Measurements from ENCODE around the gene SUPT6H. TPM values are rescaled to one million over a fixed set of nuclear protein-coding genes. Genes with fewer than 3 reads are reported as not detected.

SUPT6H gene
- polyA plus RNA-seq, 1 of the 3 experiments (the other 2 are of a cell fraction): 26.9 TPM

- Histone ChIP-seq H2AFZ (ENCODE audit: low read depth) (no peak overlapping the region), H4K20me1 (ENCODE audit: insufficient read depth) (no peaks in the 10 kb centered on the region), H3K4me1 (ENCODE audit: control insufficient read depth in 1 of 2, insufficient read depth in 2 of 2, low read depth in 1 of 2, low read length in 1 of 2) (peaks cover 0 to 2% of the 10 kb centered on the region in 2 experiments; a peak in 2 of 4 replicates), H3K36me3 (replicated peaks in 1 of 2; ENCODE audit: control insufficient read depth in 1 of 2, insufficient read depth in 2 of 2, low read length in 1 of 2) (no peaks in the 10 kb centered on the region), H3K9ac (no peak overlapping the region), H3K9me3 (no peaks in the 10 kb centered on the region), H3K4me2 (no peak overlapping the region), H3K79me2 (ENCODE audit: insufficient read depth) (peaks cover 9% of the 10 kb centered on the region; the same call in 1 of the 2 replicates), H3K27ac (ENCODE audit: low read depth in 2 of 2, low read length in 1 of 2) (no peak overlapping the region), H3K4me3 (ENCODE audit: low read depth in 2 of 2, low read length in 1 of 2) (no peak overlapping the region), H3F3A (replicated peaks; ENCODE audit: insufficient read depth) (peaks cover 22% of the 10 kb centered on the region), H3K27me3 (ENCODE audit: insufficient read depth) (no peaks in the 10 kb centered on the region), H3K9me2 (no peaks in the 10 kb centered on the region)
- 66% methylated on average over 3 of the region's 3 CpGs for WGBS (ENCODE audit: low lambda C conversion rate)
- DNase-seq: no peak
- CTCF ChIA-PET: interaction anchor here (0.9 kb wide), 1 partner anchor 36 kb away, joined by 4 read pairs; no protein-coding TSS in a partner anchor
- TF ChIP-seq FOXJ3 (CRISPR knock-in tag; IDR thresholded peaks at IDR 0.05) (no peak), RCOR1 (IDR thresholded peaks at IDR 0.05; ENCODE audit: low read length) (no peak), REST (IDR thresholded peaks at IDR 0.05; ENCODE audit: low read depth, low read length) (no peak), PBX3 (IDR thresholded peaks at IDR 0.05) (no peak), MAX (IDR thresholded peaks at IDR 0.05; ENCODE audit: low read depth) (no peak), IRF3 (IDR thresholded peaks at IDR 0.05; ENCODE audit: low read depth, low read length) (no peak), GATA2 (CRISPR knock-in tag; IDR thresholded peaks at IDR 0.05) (no peak), USF1 (IDR thresholded peaks at IDR 0.05; ENCODE audit: borderline replicate concordance, low read depth) (no peak), RFX5 (IDR thresholded peaks at IDR 0.05; ENCODE audit: low read length) (no peak), USF2 (IDR thresholded peaks at IDR 0.05; ENCODE audit: borderline replicate concordance, low read depth, low read length) (no peak)
- POLR2A ChIA-PET: no interaction called here
Measured at GRCh38 chr17:28714281-28714680, 52.3 kb downstream of the SUPT6H start.
